NCI-H524 (cell line): ENCODE data around the gene PSMF1.
"Not testable (repeated sequence)": the region's sequence is repeated elsewhere in the genome, so short reads cannot be mapped to it uniquely, and the experiment has no call there.

Source experiments
- DNase-seq, 2 experiments: peaks; one replicate each; lab custom pipeline; 2025; lab: John Stamatoyannopoulos, UW

Gene PSMF1

DNA sequence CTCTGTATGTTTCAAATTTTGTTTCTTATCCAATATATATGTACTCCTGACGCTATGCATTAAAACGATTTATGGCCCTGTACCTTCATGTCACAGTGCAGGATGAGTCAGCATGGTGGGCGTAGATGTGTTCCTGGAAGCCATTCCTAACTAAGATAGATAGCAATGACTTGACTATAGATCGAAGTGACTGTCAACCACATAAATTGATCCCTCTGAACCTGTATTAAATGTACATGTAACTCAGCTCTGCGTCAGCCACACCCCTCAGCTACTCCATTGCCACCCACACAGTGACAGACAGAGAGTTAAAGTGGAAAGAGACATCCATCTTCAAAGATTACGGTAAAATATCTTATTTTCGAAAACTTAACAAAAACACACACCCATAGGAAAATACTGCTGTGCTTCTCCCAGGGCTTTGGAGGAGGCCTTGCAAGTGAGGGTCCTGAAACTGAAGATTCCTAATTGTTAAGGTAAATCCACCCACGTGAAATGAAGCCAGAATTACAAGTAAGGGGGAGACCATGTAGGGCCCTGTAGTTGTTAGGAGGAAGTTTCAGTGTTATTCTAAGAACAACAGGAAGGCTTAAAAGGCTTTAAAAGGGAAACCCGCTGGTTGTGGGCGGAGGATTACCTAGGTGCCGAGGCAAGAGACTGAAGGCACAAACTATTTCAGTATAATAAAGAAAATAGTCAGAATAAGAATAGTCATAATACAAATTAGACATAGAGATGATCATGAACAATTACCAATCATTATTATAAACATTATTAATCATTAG lies 97.2 kb downstream of the PSMF1 start:
- DNase-seq = no peak

DNA sequence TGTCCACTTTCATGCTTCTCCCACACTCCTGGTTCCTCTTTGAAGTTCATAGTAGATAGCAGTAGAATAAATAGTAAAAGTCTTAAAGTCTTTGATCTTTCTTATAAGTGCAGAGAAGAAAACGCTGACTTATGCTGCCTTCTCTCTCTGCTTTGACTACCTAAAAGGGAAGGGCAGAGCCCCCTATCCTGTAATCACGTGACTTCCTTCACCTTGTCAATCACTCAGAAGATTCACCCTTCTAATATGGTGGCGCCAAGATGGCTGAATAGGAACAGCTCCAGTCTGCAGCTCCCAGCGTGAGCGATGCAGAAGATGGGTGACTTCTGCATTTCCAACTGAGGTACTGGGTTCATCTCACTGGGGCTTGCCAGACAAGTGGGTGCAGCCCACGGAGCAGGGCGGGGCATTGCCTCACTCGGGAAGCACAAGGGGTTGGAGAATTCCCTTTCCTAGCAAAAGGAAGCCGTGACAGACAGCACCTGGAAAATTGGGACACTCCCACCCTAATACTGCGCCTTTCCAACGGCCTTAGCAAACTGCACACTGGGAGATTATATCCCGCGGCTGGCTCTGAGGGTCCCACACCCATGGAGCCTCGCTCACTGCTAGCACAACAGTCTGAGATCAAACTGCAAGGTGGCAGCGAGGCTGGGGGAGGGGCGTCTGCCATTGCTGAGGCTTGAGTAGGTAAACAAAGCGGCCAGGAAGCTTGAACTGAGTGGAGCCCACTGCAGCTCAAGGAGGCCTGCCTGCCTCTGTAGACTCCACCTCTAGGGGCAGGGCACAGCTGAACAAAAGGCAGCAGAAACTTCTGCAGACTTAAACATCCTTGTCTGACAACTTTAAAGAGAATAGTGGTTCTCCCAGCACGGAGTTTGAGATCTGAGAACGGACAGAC lies 98.4 kb downstream of the PSMF1 start:
- DNase-seq = not testable (repeated sequence)
